ENCODE measurements around the gene IFNK. TPM values are rescaled to one million over a fixed set of nuclear protein-coding genes. Genes with fewer than 3 reads are reported as not detected.

Gene IFNK
- total and polyA plus RNA-seq, 12 donors, result not detected

DNA sequence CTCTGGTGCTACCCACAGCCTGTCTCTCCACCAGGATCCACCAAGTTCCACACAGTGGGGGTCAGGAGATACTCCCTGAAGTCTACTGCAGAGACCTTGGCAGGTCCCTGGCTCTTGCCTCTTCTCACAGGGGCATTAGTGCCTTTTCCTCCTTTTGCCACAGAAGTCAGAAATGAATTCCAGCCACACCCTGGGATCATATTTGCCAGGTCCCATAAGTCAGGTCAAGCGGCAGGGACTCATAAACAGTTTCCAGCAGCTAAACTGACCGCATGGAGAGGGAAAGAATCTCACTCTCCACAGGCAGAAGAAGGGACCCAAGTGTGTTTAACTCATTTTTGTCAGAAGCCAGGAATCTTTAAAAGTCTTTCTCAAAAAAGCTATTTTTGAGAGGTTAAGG is 13.3 kb upstream of the IFNK start:
- no peaks in the 10 kb centered on the region for H3K36me3 ChIP-seq (replicated peaks in 1 of 2)
- intact Hi-C loops (cut with DNase I), result no loop called here
- no peaks in the 10 kb centered on the region for H3K27me3 ChIP-seq
- H3K9me3 ChIP-seq (replicated peaks in 1 of 3), result no peaks in the 10 kb centered on the region
- H3K4me3 ChIP-seq, result no peak overlapping the region
- H3K27ac ChIP-seq, result no peak overlapping the region
- no peaks in the 10 kb centered on the region for H3K4me1 ChIP-seq (replicated peaks in 1 of 2)
- TF ChIP-seq POLR2A (IDR thresholded peaks at IDR 0.05), result no peak
- TF ChIP-seq, protein P1, sequence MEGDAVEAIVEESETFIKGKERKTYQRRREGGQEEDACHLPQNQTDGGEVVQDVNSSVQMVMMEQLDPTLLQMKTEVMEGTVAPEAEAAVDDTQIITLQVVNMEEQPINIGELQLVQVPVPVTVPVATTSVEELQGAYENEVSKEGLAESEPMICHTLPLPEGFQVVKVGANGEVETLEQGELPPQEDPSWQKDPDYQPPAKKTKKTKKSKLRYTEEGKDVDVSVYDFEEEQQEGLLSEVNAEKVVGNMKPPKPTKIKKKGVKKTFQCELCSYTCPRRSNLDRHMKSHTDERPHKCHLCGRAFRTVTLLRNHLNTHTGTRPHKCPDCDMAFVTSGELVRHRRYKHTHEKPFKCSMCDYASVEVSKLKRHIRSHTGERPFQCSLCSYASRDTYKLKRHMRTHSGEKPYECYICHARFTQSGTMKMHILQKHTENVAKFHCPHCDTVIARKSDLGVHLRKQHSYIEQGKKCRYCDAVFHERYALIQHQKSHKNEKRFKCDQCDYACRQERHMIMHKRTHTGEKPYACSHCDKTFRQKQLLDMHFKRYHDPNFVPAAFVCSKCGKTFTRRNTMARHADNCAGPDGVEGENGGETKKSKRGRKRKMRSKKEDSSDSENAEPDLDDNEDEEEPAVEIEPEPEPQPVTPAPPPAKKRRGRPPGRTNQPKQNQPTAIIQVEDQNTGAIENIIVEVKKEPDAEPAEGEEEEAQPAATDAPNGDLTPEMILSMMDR (IDR thresholded peaks at IDR 0.05), result no peak
- DNase-seq, result no peak
- WGBS, 4 donors, result 89 to 99% (median 93%) methylated on average over 2 of the region's 2 CpGs

DNA sequence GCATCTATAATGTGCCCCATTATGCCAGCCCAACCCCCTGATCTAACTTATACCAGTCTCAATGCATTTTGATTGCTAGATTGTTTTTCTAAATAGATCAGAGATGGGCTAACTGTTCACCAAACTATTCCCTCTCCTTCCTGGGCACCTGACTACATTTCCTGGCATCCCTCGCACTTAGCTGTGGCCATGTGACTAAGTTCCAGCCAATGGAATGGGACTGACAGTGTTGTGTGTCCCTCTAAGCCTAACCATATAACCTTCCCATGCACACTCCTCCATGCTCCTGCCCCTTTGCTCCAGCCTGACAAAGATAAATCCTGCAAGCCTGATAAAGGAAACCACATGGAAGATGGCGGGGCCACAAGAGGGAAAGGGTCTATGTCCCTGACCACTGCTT is 12.3 kb upstream of the IFNK start:
- Histone ChIP-seq H3K4me1 (replicated peaks in 1 of 2) (no peaks in the 10 kb centered on the region), H3K27me3 (no peaks in the 10 kb centered on the region), H3K9me3 (replicated peaks in 1 of 3) (no peaks in the 10 kb centered on the region), H3K36me3 (replicated peaks in 1 of 2) (no peaks in the 10 kb centered on the region), H3K4me3 (no peak overlapping the region), H3K27ac (no peak overlapping the region)
- TF ChIP-seq, protein P1 (IDR thresholded peaks at IDR 0.05), result no peak
- TF ChIP-seq POLR2A (IDR thresholded peaks at IDR 0.05), result no peak
- intact Hi-C loops (cut with DNase I), result no loop called here
- WGBS, 4 donors, result 78 to 93% (median 91%) methylated on average over 2 of the region's 2 CpGs
- DNase-seq, result no peak

DNA sequence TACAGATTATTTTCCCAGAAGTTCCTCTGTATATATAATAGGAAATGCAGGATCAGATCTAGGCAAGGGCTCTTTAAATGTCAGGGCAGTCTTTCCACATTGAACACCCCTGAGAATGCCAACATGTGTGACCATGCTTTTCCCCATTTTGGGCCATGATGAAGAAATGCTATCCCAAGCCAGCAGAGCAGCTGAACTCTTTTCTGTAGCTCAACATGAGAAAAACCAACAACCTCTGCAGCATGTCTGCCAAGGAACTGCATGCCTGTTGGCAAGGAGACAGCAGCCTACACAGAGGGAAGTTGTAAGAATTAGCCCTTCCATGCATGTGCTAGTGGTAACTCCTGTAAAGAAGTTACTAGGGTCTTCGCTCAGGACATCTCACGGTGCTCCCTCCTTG is 9.5 kb upstream of the IFNK start:
- no peaks in the 10 kb centered on the region for H3K9me3 ChIP-seq (replicated peaks in 1 of 3)
- WGBS, 4 donors, result 89 to 96% (median 90%) methylated on average over 2 of the region's 2 CpGs
- no peaks in the 10 kb centered on the region for H3K36me3 ChIP-seq (replicated peaks in 1 of 2)
- intact Hi-C loops (cut with DNase I), result no loop called here
- TF ChIP-seq, protein P1 (IDR thresholded peaks at IDR 0.05), result no peak
- no peak for TF ChIP-seq POLR2A (IDR thresholded peaks at IDR 0.05)
- DNase-seq, result no peak
- H3K4me1 ChIP-seq (replicated peaks in 1 of 2), result no peaks in the 10 kb centered on the region
- H3K27ac ChIP-seq, result no peak overlapping the region
- H3K4me3 ChIP-seq, result no peak overlapping the region
- H3K27me3 ChIP-seq, result no peaks in the 10 kb centered on the region

DNA sequence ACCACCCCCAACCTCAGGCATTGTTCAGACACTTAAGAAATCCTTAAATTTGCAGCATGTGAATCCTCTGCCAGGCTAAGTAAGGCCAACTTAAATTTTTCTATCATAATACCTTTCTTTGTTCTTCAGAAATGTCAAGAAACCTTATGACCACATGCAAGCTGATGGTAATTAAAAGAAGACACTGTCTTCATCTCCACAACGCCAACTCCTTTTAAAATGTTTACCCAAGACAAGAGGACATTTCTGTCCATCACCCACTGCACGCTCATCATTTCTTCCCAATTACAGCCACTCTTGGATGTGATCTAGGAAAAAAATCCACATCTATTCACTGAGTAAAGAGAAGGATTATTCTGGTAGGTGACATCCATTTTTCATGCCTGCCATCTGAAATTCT is 6.1 kb upstream of the IFNK start:
- H3K4me1 ChIP-seq (replicated peaks in 1 of 2), result no peaks in the 10 kb centered on the region
- intact Hi-C loops (cut with DNase I), result no loop called here
- H3K27ac ChIP-seq, result no peak overlapping the region
- H3K4me3 ChIP-seq, result no peak overlapping the region
- no peaks in the 10 kb centered on the region for H3K27me3 ChIP-seq
- no peak for TF ChIP-seq POLR2A (IDR thresholded peaks at IDR 0.05)
- H3K9me3 ChIP-seq (replicated peaks in 1 of 3), result no peaks in the 10 kb centered on the region
- WGBS, 4 donors, result 95 to 98% (median 97%) methylated on average over 2 of the region's 2 CpGs
- no peak for DNase-seq
- no peaks in the 10 kb centered on the region for H3K36me3 ChIP-seq (replicated peaks in 1 of 2)

DNA sequence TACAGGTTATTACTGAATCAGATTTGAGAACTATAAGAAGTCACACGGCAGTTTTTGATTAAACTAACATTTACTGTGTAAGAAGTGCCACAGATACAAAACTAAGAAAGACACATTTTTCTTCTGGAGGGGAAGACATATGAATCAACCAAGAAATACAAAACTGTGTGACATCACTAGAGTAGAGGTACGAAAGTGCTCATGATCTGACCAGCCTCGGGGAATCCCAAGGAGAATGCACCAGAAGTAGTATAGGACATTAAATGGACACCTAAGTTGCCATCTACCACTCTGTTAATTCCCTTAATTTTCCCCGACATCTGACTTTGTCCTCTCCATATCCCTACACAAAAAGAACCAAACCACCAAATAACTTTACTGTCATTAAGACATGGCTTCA is 5.3 kb upstream of the IFNK start:
- TF ChIP-seq, protein P1 (IDR thresholded peaks at IDR 0.05), result no peak
- TF ChIP-seq POLR2A (IDR thresholded peaks at IDR 0.05), result no peak
- DNase-seq, result no peak
- Histone ChIP-seq H3K9me3 (replicated peaks in 1 of 3) (no peaks in the 10 kb centered on the region), H3K27ac (no peak overlapping the region), H3K36me3 (replicated peaks in 1 of 2) (no peaks in the 10 kb centered on the region), H3K4me3 (no peak overlapping the region), H3K27me3 (no peaks in the 10 kb centered on the region), H3K4me1 (replicated peaks in 1 of 2) (no peaks in the 10 kb centered on the region)
- 78 to 96% (median 93%) methylated on average over 4 of the region's 4 CpGs for WGBS, 4 donors
- intact Hi-C loops (cut with DNase I), result no loop called here

Data from adrenal gland (tissue), 12 donors.